HK-2 (cell line): ENCODE data around the gene FAM117B.
"Not testable (repeated sequence)": the region's sequence is repeated elsewhere in the genome, so short reads cannot be mapped to it uniquely, and the experiment has no call there.

Experiments used
- DNase-seq: peaks from one replicate; pipeline ENCODE4 v3.0.0-alpha.2; 2018; ENCODE audit not compliant: unreplicated experiment

FAM117B gene

DNA sequence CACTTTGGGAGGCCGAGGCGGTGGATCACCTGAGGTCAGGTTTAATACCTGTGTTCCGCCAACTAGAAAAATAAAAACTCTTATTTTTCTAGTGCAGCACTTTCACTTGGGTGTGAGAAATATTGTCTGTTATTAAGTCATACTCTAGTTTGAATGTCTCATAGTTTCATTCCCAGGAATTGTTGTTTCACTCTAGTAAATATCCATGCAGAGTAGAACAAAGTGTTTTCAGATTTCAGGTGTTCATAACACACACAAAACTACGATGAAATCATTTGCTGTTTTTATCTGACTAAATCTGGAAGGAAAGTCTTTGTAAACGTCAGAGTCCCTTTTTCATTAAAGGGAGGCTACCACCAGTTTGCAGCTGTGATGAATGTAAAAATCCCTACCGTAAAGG is 4.0 kb downstream of the FAM117B start:
- DNase-seq: no peak

DNA sequence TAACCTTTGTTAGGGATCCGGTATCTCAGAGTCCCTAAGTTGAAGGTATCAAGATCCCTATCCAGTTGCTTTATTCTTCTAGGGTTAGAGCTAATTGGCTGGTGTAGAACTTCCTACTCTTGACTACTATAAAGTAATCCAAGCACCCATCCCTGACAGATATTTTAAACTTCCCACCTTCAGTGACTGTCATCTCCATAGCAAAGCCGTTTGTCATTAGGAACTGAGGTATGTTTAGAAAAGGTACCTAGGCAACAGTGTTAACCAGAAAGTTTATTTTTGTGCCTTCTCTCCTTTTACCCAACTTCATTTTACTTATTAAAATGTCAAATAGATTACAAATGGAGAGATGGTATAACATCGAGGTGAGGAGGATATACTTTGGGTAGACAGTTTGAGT is 4.5 kb downstream of the FAM117B start:
- DNase-seq: no peak

DNA sequence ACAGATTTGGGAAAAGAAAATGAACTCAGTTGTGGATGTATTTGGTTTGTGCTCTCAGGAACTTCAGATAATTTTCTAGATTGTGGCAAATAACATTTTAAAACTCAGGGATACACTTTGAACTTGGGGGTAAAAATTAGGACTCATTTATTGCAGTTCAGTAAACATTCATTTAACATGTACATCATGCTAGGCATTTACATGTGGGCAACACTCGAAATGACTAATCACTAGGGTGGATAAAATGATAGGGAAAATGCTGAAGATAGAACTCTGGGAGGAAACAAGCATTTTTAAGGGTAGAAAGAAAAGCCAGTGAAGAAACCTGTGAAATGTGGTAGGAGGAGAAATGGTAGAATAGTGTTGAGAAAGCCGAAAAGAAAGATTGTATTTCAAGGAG is 7.8 kb downstream of the FAM117B start:
- DNase-seq: no peak

DNA sequence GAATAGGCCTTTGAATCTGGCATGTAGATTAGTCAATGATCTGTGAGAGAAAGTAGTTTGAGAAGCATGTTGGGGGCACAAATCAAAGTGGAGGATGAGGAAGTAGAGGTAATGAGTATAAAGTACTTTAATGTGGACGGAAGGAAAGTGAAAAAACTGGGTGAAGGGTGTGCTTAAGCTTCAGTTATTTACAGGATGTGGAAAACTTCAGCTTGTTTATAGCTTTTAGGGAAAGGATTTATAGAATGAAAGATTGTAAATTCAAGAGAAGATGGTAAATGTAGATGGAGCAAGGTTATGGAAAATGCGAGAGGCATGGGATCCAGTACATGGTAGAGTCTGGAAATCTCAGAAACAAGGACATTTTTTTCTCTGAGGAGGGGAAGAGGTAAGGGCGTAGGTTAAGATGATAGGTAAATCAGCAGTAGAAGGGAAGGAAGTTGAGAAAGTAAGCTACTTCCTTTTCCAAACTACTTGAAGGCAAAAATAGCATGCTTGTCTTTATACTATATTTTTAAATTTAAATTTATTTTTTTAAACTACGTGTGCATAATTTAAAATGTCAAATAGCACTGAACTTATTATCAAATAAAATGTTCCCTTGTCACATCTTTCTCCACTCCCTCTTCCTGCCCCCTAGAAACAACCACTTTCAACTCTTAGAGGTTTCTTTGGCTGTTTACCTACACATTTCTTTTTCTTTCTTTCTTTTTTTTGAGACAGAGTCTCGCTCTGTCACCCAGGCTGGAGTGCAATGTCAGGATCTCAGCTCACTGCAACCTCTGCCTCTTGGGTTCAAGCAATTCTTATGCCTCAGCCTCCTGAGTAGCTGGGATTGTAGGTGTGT is 8.5 kb downstream of the FAM117B start:
- no peak for DNase-seq

DNA sequence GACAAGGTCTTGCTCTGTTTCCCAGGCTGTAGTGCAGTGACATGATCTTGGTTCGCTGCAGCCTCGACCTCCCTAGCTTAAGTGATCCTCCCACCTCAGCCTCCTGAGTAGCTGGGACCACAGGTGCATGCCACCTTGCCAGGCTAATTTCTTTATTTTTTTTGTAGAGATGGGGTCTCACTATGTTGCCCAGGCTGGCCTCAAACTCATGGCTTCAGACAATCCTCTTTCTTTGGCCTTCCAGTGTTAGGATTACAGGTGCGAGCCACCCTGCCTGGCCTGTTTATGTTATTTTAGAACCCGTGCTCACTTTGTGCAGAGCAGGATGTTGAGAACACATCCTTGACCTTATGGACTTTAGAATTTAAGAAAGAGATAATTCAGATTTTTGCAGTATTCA is 17.4 kb downstream of the FAM117B start:
- no peak for DNase-seq

DNA sequence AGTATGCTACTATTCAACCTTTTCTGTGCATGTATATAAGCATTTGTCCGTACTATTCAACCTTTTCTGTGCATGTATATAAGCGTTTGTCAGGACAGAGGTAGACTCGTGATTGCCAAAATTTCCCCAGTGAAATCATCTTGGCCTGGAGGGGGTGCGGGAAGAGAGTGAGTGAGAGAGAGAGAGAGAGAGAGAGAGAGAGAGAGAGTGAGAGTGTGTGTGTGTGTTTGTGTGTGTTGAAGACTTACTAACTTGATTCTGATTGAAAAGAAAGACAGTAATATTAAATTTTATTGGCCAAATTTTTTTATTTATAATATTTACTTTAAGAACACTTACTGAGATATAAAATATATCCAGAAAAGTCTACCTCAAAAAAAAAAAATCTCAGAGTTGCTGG is 19.1 kb downstream of the FAM117B start:
- no peak for DNase-seq

DNA sequence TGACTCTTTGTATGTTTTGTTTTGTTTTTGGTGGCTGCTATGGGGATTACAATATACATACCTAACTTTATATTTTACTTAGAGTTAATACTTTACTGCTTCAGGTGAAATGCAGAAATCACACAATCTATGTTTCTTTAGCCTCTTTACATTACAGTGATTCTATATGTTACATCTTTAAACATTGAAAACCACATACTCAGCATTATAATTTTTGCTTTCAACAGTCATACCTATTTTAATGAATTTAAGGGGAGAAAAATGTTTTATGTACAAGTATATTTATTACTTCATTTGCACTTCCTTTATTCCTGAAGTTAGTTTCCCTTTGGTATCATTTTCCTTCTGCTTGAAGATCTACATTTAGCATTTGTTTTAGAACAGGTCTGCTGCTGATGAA is 23.1 kb downstream of the FAM117B start:
- DNase-seq: no peak

DNA sequence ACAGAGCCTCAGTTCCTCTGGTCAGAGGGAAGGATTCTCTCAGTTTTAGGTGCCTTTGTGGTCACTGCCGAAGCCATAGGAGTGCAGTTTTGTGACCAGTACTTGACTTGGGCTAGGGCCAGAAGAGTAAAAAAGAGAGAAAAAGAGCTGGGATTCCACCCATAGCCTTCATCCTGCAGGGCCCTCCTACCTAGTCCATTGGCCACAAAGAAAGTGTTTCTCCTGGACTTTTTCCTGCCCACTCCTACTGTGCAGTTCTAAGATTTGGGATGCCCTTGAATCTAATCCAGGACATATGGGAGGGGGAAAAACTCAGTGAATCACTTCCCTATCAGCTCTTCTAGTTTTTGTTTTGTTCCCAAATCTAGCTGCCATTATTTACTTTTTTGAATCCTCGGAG is 26.0 kb downstream of the FAM117B start:
- no peak for DNase-seq

DNA sequence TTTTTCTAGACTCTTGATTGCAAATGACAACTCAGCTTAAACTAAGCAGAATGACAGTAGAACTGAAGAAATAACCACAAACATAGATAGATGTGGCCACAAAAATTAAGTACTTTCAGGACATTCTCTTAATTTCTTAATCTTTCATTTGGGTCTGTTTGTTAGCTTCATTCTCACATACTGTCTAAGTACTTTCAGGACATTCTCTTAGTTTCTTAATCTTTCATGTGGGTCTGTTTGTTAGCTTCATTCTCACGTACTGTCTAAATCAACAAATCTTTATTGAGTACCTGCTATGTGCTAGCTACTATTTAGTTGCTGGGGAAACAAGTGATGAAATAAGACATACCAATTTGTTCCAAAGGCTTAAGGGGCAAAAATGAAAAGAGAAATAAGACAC is 35.1 kb downstream of the FAM117B start:
- no peak for DNase-seq

DNA sequence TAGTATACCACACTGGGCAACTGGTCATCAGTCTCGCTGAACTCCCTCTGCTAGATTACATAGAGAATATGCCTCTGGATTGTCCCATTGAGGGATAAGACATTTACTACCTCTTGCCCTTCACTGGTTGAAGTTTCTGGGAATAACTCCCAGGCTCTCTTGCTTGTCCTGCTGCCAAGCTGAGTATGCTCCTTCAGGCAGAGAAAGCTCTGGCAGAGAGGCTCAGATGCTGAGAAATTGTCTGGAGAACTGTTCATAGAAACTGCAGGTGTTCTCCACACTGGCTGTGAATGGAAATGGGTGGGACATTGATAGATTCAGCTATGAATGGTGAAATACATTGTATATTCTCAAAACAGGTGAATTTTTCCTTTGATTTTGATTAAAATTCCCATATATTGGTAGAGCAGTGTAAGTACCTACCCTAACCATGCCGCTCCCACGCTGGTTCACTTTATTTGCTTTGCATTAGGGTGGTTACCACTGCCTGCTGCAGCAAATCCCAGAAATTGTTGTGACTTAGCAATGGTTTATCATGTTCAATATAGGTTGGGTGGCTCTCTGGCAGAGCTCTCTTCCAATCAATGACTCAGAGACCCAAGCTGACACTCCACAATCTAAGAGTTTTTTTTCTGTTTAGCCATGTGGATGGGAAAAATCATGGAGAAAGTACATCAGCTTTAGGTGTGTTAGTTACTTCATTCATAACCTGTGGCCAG is 36.7 kb downstream of the FAM117B start:
- DNase-seq: no peak

DNA sequence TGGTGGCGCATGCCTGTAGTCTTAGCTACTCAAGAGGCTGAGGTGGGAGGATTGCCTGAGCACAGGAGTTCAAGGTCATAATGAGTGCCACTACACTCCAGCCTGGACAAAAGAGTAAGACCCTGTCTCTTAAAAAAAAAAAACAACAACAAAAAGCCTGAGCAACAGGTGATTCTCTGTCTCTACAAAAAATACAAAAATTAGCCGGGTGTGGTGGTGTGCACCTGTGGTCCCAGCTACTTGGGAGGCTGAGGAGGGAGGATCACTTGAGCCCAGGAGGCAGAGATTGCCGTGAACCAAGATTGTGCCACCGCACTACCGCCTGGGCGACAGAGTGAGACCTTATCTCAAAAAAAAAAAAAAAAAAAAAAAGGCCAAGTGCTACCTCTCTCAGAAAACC is 40.3 kb downstream of the FAM117B start:
- not testable (repeated sequence) for DNase-seq

DNA sequence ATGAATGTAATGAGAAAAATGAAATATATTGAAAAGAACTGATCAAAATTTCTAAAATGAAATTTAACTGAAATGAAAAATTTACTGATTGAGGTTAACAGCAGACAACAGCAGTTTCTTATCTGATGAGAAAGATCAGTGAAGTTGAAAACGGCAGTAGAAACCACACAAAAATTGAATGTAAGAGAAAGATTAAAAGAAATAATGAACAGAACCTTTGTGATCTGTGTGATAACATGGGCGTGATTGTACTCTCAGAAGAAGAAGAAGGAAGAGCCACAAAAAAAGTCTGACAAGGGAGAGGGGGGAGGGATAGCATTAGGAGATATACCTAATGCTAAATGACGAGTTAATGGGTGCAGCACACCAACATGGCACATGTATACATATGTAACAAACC is 45.2 kb downstream of the FAM117B start:
- DNase-seq: no peak

DNA sequence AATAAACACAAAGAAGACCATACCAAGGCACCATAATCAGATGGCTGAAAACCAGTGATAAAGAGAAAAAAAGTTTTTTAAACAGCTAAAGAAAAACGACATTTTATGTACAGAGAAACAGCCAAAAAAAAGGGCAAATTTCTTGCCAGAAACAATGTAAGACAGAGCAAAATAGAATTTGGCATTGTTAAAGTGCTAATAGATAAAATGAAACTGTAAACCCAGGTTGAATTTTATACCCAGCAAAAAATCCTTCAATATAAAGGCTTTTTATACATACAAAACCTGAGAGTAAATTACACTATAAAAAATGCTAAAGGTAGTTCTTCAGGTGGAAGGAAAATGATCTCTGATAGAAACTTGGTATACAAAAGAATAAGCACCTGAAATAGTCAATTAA is 45.7 kb downstream of the FAM117B start:
- no peak for DNase-seq

DNA sequence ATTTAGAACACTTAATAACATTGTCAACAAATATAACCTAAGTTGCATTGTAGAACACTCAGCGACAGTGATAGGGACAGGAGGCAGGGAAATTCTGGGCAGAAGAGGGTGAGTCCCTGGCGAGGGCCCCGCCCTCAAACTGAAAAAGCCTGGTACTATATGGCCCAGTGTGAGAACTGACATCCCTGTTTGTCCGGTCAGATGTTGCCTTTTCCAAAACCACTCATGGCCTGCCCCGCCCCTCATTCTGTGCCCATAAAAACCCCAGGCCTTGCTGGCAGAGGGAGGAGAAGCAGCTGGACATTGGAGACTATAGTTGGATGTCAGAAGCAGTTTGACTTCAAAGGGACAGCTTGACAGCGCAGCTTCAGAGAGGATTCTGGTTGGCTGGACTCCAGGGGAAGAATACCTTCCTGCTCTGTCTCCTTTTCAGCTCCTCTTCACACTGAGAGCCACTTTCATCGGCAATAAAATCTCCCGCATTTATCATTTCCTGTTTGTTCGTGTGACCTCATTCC is 47.0 kb downstream of the FAM117B start:
- no peak for DNase-seq

DNA sequence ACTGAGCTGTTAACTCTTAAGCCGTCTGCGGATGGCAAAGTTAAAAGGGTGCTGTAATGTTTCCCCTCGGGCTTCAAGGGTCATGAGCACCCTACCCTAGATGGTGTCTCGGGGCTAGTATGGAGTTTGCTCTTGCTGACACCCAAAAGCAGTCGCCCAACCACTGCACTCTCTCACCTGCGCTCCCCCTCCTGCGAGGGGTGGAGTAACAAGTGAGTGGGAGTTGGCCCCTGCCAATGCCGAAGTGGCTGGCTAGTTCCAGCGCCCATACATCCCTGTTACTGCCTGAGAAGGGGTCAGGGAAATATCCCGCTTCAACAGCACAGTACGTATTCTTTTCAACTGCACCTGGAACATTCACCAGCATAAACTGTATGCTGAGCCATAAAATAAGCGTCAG is 47.5 kb downstream of the FAM117B start:
- DNase-seq: no peak

DNA sequence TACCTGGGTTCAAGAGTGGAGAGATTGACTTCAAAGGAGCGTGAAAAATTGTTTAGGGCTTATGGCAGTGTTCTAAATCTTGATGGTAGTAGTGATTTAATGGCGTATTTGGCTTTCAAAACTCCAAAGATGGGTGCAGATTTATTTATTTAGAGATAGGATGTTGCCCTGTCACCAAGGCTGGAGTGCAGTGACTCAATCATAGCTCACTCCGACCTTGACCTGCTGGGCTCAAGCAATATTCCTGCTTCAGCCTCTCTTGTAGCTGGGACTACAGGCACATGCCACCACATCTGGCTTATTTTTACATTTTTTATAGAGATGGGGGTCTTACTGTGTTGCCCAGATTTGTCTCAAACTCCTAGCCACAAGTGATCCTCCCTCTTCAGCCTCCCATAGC is 52.5 kb downstream of the FAM117B start:
- DNase-seq: no peak

DNA sequence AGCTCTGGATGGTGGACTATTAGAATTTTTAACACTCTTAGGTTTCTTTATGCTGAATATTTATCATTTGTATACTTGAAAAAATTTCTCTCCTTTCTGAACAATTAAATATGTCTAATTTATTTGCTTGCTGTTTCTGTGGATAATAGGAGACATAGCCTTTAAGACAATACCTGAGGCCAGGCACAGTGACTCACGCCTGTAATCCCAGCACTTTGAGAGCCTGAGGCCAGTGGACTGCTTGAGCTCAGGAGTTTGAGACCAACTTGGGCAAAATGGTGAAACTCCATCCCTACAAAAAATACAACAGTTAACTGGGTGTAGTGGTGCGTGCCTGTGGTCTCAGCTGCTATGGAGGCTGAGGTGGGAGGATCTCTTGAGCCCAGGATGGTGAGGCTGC is 54.7 kb downstream of the FAM117B start:
- no peak for DNase-seq

DNA sequence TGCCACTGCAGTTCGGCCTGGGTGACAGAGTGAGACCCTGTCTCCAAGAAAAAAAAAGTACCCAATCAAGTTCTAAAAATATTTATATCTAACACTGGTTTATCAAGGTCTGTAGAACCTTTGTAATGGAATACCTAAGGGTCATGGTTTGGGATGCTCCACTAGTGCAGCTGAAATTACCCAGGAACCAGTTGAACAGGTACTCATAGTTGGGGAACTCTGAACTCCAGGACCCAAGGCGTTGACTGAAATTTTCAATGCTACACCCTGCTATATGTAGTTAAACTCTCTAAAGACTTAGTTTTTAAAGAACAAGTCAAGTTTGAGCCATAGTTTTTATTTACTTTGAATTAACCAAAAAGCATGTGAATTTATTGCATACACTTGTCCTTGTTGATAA is 55.1 kb downstream of the FAM117B start:
- no peak for DNase-seq

DNA sequence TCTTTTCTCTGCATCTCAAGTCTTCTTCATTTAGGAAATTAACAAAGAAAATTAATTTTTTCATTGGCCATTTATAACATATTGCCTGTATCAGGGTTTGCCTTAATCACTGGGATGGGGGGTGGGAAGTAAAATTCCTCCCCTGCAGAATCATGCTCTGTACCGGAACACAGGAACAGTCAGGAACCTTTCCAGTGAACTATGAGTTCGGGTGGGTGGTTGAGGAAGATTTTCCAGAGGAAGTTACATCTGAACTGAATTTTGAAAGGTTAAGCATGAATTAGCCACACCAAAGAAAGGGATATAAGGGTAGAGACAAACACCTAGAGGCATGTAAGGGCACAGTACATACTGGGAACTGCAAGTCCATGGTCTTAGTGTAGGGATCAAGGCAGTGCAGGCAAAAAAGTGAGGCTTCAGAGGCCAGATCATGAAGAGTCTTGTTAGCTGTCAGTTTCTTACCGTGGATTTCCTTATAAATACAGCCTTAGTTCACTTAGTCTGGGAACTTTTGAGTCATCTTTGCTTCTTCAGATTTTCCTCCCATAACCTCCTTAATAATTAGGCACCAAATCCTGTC is 55.6 kb downstream of the FAM117B start:
- no peak for DNase-seq

DNA sequence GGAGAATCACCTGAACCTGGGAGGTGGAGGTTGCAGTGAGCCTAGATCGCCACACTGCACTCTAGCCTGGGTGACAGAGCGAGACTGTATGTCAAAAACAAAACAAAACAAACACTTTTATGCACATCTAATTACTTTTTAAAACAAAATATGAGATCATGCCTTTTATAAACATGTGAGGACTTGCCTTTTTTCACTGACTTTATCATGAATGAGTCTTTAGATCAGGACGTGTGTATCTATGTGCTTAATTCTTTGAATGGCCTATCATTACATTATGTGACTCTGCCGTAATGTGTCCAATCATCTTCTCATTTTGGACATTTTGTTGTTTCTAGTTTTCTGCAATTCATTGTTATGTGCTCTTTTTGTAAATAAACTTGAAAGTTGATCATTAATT is 58.7 kb downstream of the FAM117B start:
- no peak for DNase-seq

DNA sequence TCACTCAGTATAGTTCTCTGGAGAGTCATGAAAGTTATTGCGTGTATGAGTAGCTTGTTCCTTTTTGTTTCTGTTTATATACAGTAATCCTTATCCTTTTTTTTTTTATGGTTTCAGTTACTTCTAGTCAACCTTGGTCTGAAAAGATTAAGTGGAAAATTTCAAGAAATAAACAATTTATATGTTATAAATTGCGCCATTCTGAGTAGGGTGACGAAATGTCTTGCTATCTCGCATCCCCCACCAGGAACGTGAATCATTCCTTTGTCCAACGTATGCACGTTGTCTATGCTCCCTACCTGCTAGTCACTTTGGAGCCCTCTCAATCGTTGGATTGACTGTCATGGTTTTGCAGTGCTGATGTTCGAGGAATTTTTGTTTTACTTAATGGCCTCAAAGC is 60.4 kb downstream of the FAM117B start:
- no peak for DNase-seq

DNA sequence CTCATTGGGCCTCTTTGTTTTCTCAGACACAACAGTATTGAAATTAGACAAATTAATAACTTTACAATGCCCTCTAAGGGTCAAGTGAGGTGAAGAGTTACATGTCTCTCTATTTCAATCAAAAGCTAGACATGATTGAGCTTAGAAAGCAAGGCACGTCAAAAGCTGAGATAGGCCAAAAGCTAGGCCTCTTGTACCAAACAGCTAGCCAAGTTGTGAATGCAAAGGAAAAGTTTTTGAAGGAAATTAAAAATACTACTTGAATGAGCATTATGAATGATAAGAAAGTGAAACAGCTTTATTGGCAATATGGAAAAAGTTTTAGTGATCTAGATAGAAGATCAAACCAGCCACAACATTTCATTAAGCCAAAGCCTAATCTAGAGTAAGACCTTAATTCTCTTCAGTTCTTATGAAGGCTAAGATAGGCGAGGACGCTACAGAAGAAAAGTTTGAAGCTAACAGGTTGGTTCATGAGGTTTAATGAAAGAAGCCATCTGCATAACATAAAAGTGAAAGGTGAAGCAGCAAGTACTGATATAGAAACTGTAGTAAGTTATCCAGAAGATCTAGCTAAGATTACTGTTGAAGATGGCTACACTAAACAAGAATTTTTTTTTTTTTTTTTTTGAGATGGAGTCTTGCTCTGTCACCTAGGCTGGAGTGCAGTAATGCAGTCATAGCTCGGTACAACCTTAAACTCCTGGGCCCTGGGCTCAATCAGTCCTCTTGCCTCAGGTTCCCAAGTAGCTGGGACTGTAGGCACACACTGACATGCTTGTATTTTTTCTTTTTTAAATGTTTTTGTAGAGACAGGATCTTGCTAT is 65.5 kb downstream of the FAM117B start:
- no peak for DNase-seq
